ENCODE results near the gene PALD1.

The PALD1 gene

DNA sequence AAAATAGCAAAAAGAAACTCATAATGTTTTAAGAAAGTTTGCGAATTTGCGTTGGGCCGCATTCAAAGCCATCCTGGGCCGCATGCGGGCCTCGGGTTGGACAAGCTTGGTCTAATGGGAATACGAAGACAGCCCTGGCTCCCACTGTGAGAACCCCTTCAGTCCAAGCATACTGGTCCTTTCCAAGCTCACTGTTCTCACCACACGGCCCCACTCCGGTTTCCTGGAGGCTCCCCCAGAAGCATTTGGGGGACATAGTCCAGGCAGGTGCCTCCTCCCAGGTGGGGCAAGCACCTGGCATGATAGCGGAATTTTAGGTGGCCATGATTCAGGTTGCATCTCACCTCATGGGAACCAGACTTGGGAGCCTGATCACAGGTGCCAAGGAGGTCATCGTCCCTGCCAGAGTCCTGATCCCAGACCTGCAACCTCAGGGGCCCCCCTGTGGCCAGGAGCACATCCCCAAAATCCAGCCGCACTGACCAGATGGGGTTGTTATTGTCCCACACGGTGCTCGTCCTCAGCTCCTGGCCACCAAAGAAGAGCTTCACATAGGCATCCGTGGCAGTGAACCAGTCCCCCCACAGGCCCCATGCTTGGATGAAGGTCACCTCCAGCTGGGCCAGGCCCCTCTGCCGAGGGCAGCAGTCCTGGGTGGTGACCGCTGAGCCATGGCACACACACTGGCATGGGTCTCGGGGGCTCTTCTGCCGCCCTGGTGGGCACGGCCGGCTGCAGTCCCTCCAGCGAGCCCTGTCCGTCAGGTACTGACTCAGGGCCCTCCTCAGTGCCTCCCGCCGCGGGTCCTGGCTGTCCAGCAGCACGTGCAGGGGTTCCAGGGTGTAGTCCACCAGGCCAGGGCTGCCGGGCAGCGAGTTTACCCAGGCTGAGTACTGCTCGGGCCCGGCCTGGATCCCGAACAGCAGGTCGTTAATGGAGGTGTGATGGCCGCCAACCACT, 119.6 kb downstream of the PALD1 start:
- ChIA-PET POLR2A (interaction anchor here (0.7 kb wide), 1 partner anchor 172 kb away, joined by 3 read pairs; no protein-coding TSS in a partner anchor), CTCF (no interaction called here)
- H3K4me3 ChIP-seq (ENCODE audit: low read depth, low read length) = no peak overlapping the region
- TF ChIP-seq, protein P1, sequence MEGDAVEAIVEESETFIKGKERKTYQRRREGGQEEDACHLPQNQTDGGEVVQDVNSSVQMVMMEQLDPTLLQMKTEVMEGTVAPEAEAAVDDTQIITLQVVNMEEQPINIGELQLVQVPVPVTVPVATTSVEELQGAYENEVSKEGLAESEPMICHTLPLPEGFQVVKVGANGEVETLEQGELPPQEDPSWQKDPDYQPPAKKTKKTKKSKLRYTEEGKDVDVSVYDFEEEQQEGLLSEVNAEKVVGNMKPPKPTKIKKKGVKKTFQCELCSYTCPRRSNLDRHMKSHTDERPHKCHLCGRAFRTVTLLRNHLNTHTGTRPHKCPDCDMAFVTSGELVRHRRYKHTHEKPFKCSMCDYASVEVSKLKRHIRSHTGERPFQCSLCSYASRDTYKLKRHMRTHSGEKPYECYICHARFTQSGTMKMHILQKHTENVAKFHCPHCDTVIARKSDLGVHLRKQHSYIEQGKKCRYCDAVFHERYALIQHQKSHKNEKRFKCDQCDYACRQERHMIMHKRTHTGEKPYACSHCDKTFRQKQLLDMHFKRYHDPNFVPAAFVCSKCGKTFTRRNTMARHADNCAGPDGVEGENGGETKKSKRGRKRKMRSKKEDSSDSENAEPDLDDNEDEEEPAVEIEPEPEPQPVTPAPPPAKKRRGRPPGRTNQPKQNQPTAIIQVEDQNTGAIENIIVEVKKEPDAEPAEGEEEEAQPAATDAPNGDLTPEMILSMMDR (IDR thresholded peaks at IDR 0.05; ENCODE audit: insufficient read depth, low read length, missing control alignments) = no peak
- DNase-seq (ENCODE audit: low read depth, low spot score) = no peak

DNA sequence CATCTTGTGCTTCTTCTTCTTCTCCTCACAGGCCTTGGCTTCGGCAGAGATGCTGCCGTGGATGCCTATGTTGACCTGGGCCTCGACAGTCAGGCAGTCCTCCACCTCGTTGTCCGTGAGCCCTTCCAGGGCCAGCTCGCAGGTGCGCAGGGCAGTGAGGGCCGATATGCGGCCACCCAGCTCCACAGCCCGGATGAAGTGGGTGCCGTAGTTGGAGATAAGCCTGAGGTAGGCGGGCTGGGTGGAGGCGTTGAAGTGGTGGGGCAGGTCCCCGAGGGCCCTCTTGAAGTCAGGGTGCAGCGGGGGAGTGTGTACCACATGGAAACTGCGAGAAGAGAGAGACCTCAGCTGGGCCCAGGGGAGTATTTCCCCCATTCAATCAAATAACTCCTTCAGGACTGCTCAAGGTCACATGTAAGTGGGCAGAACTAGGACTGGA, 120.3 kb downstream of the PALD1 start:
- POLR2A ChIA-PET = no interaction called here
- CTCF ChIA-PET = no interaction called here
- no peak for DNase-seq (ENCODE audit: low read depth, low spot score)
- TF ChIP-seq, protein P1 (IDR thresholded peaks at IDR 0.05; ENCODE audit: insufficient read depth, low read length, missing control alignments) = no peak
- no peak overlapping the region for H3K4me3 ChIP-seq (ENCODE audit: low read depth, low read length)

DNA sequence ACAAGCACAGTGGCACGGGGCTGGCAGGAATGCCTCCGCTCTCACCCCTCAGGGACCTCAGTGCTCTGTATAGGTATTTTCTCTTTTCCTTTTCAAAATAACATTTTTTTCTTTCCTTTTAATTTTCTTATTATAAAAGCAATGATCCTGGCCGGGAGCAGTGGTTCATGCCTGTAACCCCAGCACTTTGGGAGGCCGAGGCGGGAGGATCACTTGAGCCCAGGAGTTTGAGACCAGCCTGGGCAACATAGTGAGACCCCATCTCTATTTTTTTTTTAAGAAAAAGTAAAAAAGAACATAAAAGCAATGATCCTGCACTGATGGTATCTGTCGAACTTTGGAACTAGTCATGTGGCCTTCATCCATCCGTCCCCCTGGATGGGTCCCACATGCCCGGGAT, 120.8 kb downstream of the PALD1 start:
- no peak overlapping the region for H3K4me3 ChIP-seq (ENCODE audit: low read depth, low read length)
- CTCF ChIA-PET = no interaction called here
- POLR2A ChIA-PET = no interaction called here
- no peak for DNase-seq (ENCODE audit: low read depth, low spot score)
- TF ChIP-seq, protein P1 (IDR thresholded peaks at IDR 0.05; ENCODE audit: insufficient read depth, low read length, missing control alignments) = no peak

DNA sequence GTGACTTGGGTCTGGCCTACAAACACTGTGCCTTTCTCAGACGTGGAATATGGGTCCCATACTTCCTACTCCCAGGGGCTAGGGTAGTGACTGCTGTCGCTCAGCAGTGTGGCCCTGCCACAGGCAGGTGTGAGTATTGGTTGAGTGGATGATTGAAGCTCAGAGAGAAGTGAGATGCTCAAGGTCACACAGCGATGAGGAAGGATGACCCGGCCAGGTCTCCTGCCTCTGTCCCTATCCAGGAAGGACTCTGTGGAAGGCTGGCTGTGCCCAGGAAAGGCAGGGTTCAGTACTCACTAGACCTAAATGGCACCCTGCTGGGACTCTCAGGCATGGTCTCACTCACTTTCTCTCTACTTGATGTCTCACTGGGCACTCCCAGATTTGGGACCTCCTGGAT, 121.2 kb downstream of the PALD1 start:
- no peak overlapping the region for H3K4me3 ChIP-seq (ENCODE audit: low read depth, low read length)
- ChIA-PET CTCF (no interaction called here), POLR2A (no interaction called here)
- TF ChIP-seq, protein P1 (IDR thresholded peaks at IDR 0.05; ENCODE audit: insufficient read depth, low read length, missing control alignments) = no peak
- no peak for DNase-seq (ENCODE audit: low read depth, low spot score)

DNA sequence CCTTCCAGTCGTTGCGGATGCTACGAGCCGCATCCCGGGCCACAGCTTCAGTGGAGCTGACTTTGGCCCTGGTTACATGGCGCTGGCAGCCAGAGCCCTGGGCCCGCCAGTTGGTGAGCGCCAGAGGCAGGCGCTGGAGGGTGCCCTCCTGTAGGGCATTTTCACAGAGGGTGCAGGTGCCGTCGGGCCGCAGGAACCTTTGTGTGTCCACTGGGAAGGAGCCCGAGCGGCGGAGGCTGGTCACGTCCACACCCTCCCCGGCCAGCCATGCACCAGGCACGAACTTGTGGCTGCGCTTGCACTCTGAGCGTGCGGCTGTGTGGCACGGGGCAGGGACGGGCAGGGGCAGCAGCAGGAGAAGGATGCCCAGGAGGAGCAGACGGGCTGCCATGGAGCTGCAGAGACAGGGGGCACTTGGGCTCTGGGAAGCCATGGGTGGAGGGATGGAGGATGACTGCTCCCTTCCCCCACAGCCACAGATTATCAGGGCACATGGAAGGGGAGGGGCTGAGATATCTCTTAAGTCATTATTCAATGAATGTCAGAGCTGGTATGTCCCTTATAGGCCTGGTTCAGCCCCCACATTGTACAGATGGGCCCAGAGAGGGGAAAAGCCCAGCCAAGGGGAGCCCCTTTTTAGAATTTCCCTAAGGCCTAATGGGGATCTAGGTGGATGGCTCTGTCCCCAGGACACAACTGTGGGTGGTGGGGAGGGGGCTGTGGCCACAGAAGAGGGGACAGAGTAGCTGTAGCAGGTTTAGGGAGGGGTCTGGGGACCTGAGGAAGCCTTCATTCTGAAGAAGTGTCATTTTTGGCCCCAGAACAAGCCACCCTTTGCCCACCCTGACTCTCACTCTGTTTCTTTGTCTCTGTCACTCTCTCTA, 122.2 kb downstream of the PALD1 start:
- no peak for DNase-seq (ENCODE audit: low read depth, low spot score)
- ChIA-PET POLR2A (no interaction called here), CTCF (no interaction called here)
- TF ChIP-seq, protein P1 (IDR thresholded peaks at IDR 0.05; ENCODE audit: insufficient read depth, low read length, missing control alignments) = no peak
- no peak overlapping the region for H3K4me3 ChIP-seq (ENCODE audit: low read depth, low read length)

DNA sequence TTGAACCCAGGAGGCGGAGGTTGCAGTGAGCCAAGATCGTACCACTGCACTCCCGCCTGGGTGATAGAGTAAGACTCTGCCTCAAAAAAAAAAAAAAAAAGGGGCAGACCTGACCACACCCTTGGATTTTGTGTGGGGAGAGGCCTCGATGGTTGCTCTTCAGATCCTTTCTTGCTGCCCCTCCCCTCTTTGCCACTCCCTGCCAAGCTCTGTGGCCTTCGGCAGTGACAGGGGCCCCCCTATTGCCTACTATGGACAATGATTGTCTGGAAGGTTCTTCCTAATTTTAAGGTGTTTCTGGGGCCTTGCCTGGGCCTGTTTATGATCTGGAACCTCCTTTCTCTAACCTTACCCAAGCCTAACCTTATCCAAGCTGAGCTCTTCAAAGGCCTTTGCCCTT, 123.2 kb downstream of the PALD1 start:
- no peak overlapping the region for H3K4me3 ChIP-seq (ENCODE audit: low read depth, low read length)
- CTCF ChIA-PET = no interaction called here
- TF ChIP-seq, protein P1 (IDR thresholded peaks at IDR 0.05; ENCODE audit: insufficient read depth, low read length, missing control alignments) = no peak
- POLR2A ChIA-PET = no interaction called here
- DNase-seq (ENCODE audit: low read depth, low spot score) = no peak

All from AG04449 (cell line).